ENCODE results near the gene ADAMTS2. TPM values are rescaled to one million over a fixed set of nuclear protein-coding genes. Genes with fewer than 3 reads are reported as not detected.
A peak's percentile ranks its signal among the peaks of the same experiment; 100 is the strongest.

ADAMTS2 gene
- total and polyA plus RNA-seq, 2 of the 4 experiments (the other 2 are of a cell fraction): 19.0 to 58.8 TPM

GRCh38 chr5:179141867-179142266, 203.4 kb downstream of the ADAMTS2 start (continued):
- TF ChIP-seq ELK1 (IDR thresholded peaks at IDR 0.05; ENCODE audit: borderline replicate concordance, low read depth, low read length): no peak

GRCh38 chr5:179140293-179140692, 205.0 kb downstream of the ADAMTS2 start:
- TF ChIP-seq RAD21 (IDR thresholded peaks at IDR 0.05; ENCODE audit: low read length) (no peak), ELK1 (IDR thresholded peaks at IDR 0.05; ENCODE audit: borderline replicate concordance, low read depth, low read length) (no peak), MAFK (IDR thresholded peaks at IDR 0.05; ENCODE audit: low read depth, low read length) (peak; percentile 92), SMC3 (IDR thresholded peaks at IDR 0.05; ENCODE audit: low read depth, low read length) (no peak)
- H3K27ac ChIP-seq (ENCODE audit: insufficient read depth, low read length): no peak overlapping the region
- H3K27me3 ChIP-seq (ENCODE audit: control insufficient read depth, insufficient read depth, low read length): no peaks in the 10 kb centered on the region
- H2AFZ ChIP-seq (replicated peaks; ENCODE audit: low read length, poor library complexity): no peak overlapping the region
- no peak overlapping the region for H2AK5ac ChIP-seq (ENCODE audit: low read depth, low read length)
- ChIA-PET POLR2A (ENCODE audit: unreplicated experiment) (no interaction called here), CTCF (no interaction called here)
- no peaks in the 10 kb centered on the region for H4K20me1 ChIP-seq (ENCODE audit: insufficient read depth, low read length)
- H3K18ac ChIP-seq (ENCODE audit: low read depth, low read length): no peak overlapping the region
- no peak overlapping the region for H4K8ac ChIP-seq (ENCODE audit: low read depth in 2 of 2, low read length in 2 of 2)
- no peaks in the 10 kb centered on the region for H3K79me1 ChIP-seq (ENCODE audit: low read depth in 1 of 2, low read length in 2 of 2)
- H3K4me1 ChIP-seq (ENCODE audit: control insufficient read depth, insufficient read depth, low read length): peaks cover 5% of the 10 kb centered on the region
- no peak overlapping the region for H2AK9ac ChIP-seq (replicated peaks; ENCODE audit: low read depth, low read length, poor library complexity)
- in situ Hi-C loops (cut with MboI; ENCODE audit: low sequenced_read_pairs) (no loop called here), intact Hi-C loops (cut with micrococcal nuclease) (no loop called here), dilution Hi-C loops (cut with HindIII; ENCODE audit: low sequenced_read_pairs, unreplicated experiment) (no loop called here)
- H3K4me3 ChIP-seq (ENCODE audit: insufficient read depth, low read depth, low read length): no peak overlapping the region
- no peak overlapping the region for H3K14ac ChIP-seq (replicated peaks; ENCODE audit: low read depth, low read length)
- no TSS peak for BruUV-seq (replicated peaks)
- peaks cover 3% of the 10 kb centered on the region; the same call in 1 of the 2 replicates for H3K9me1 ChIP-seq (ENCODE audit: insufficient read depth, low read length)
- no peak overlapping the region for H2BK20ac ChIP-seq (ENCODE audit: low read depth, low read length)
- DNase-seq (no peak), ATAC-seq (ENCODE audit: low read depth) (no peak)
- no peaks in the 10 kb centered on the region for H3K9me3 ChIP-seq (ENCODE audit: control insufficient read depth, insufficient read depth, low read length)
- H3K4ac ChIP-seq (ENCODE audit: low read depth, low read length): no peak overlapping the region
- WGBS, 2 experiments (ENCODE audit: extremely low coverage in 2 of 2, insufficient read length in 1 of 2): no CpG with 5 or more reads among the region's 3 CpGs
- no peak overlapping the region for H3K9ac ChIP-seq (ENCODE audit: low read depth, low read length)
- no peak overlapping the region for H3K23ac ChIP-seq (ENCODE audit: low read depth, low read length)
- H2BK15ac ChIP-seq (ENCODE audit: low read depth, low read length): no peak overlapping the region
- H3K56ac ChIP-seq (ENCODE audit: extremely low read depth, insufficient read depth, low read length): no peak overlapping the region
- H2BK120ac ChIP-seq (ENCODE audit: low read depth, low read length): no peak overlapping the region
- H4K5ac ChIP-seq (ENCODE audit: low read depth, low read length): no peak overlapping the region
- H2BK5ac ChIP-seq (ENCODE audit: low read depth, low read length, poor library complexity, severe bottlenecking): no peak overlapping the region
- peaks cover 5% of the 10 kb centered on the region for H3K36me3 ChIP-seq (ENCODE audit: control insufficient read depth, insufficient read depth, low read length)
- no peak overlapping the region for H4K91ac ChIP-seq (ENCODE audit: insufficient read depth, low read depth, low read length)
- H3K4me2 ChIP-seq (ENCODE audit: low read depth, low read length): no peak overlapping the region
